HepG2 (cell line): ENCODE results near the gene RAC2.

Experiments
- ATF3 ChIP-seq: sonication (generic); formaldehyde crosslinking; IDR thresholded peaks from 2 replicates; pipeline ENCODE4 v1.4.0; 2020; ENCODE audit warnings: missing genetic modification reagents
- CTCF ChIP-seq: sonication (generic); formaldehyde crosslinking; IDR thresholded peaks from 2 replicates; pipeline ENCODE4 v1.5.0; 2020; ENCODE audit warnings: mild to moderate bottlenecking, missing genetic modification reagents, moderate library complexity
- HCFC1 ChIP-seq: fragments of 150-350 bp; IDR thresholded peaks from 2 replicates; pipeline ENCODE4 v1.6.1; 2014; ENCODE audit warnings: low read depth, low read length
- KLF6 ChIP-seq: IDR thresholded peaks from 2 replicates; pipeline ENCODE4 v1.8.0; 2016; ENCODE audit warnings: missing biosample characterization, missing genetic modification reagents
- LCORL ChIP-seq, 2 experiments: fragments of 450-650 bp in 1 of 2; sonication (generic) in 1 of 2; formaldehyde crosslinking in 1 of 2; IDR thresholded peaks; 2 replicates each; pipeline versions ENCODE4 v1.5.0 to v1.6.1; 2017 to 2020; ENCODE audit warnings: antibody characterized with exemption in 1 of 2, missing genetic modification reagents in 1 of 2
- MAFF ChIP-seq: IDR thresholded peaks from 2 replicates; pipeline ENCODE4 v1.6.1; 2011; ENCODE audit warnings: low read depth, low read length, improper control_type of control experiment
- POLR2A ChIP-seq, 2 experiments: IDR thresholded peaks; 2 replicates each; pipeline ENCODE4 v1.6.1; 2011; ENCODE audit warnings: low read depth in 2 of 2, low read length in 2 of 2, mild to moderate bottlenecking in 1 of 2, moderate library complexity in 1 of 2; ENCODE audit not compliant: insufficient read depth in 1 of 2
- REST ChIP-seq, 2 experiments: IDR thresholded peaks; 2 replicates each; pipeline ENCODE4 v1.6.1; 2011 to 2012; ENCODE audit warnings: low read length in 2 of 2, borderline replicate concordance in 1 of 2, low read depth in 1 of 2, mild to moderate bottlenecking in 1 of 2, moderate library complexity in 1 of 2
- SMARCC2 ChIP-seq: fragments of 450-650 bp; IDR thresholded peaks from 2 replicates; pipeline ENCODE4 v1.6.1; 2017; ENCODE audit warnings: antibody characterized with exemption, mild to moderate bottlenecking
- ZBTB38 ChIP-seq: sonication (generic); formaldehyde crosslinking; IDR thresholded peaks from 2 replicates; pipeline ENCODE4 v1.5.1; 2020; ENCODE audit warnings: mild to moderate bottlenecking, missing genetic modification reagents
- ZNF337 ChIP-seq: sonication (generic); formaldehyde crosslinking; IDR thresholded peaks from 2 replicates; pipeline ENCODE4 v1.5.1; 2020; ENCODE audit warnings: missing genetic modification reagents, low read depth, mild to moderate bottlenecking, borderline replicate concordance
- ZNF670 ChIP-seq: sonication (generic); formaldehyde crosslinking; IDR thresholded peaks from 2 replicates; pipeline ENCODE4 v1.8.0; 2022; ENCODE audit warnings: mild to moderate bottlenecking, missing genetic modification reagents, borderline replicate concordance

GRCh38 chr22:37289156-37289735 lies 45.2 kb upstream of the RAC2 start:
- TF ChIP-seq ZBTB38 (no peak), REST (IDR thresholded peaks at IDR 0.05; ENCODE audit: borderline replicate concordance in 1 of 2, low read depth in 1 of 2, low read length in 2 of 2) (no peak), ATF3 (no peak), CTCF (CRISPR knock-in tag) (no peak), MAFF (no peak), ZNF337 (CRISPR knock-in tag) (no peak), HCFC1 (no peak), SMARCC2 (no peak), LCORL (IDR thresholded peaks at IDR 0.05) (no peak), LCORL (CRISPR knock-in tag; IDR thresholded peaks at IDR 0.05) (no peak), POLR2A (IDR thresholded peaks at IDR 0.05; ENCODE audit: insufficient read depth in 1 of 2, low read depth in 2 of 2, low read length in 2 of 2) (no peak), ZNF670 (CRISPR knock-in tag) (no peak), KLF6 (CRISPR knock-in tag) (no peak)
